DMS53 treated with DMSO at 0.1 percent for 48 hours (cell line): Measurements from ENCODE around the gene FHOD1.

Experiments used
- DNase-seq: peaks from one replicate; lab custom pipeline; 2025; ENCODE audit not compliant: unreplicated experiment; lab: John Stamatoyannopoulos, UW

The FHOD1 gene

GRCh38 chr16:67252609-67253497 lies 5.6 kb upstream of the FHOD1 start:
- no peak for DNase-seq

GRCh38 chr16:67250045-67250327 lies 2.7 kb upstream of the FHOD1 start:
- no peak for DNase-seq

- no peak for DNase-seq
Observed at GRCh38 chr16:67249178-67250044, 2.1 kb upstream of the FHOD1 start.

GRCh38 chr16:67248401-67249177 lies 1.3 kb upstream of the FHOD1 start, which contains the start of gene SLC9A5:
Gene SLC9A5, plus strand, starts transcription at chr16:67248979. Its CDS starts 36 bp downstream, at chr16:67249015.
- DNase-seq: no peak

GRCh38 chr16:67248073-67248400 lies 756 bp upstream of the FHOD1 start:
- no peak for DNase-seq

GRCh38 chr16:67246756-67247191 lies 507 bp downstream of the FHOD1 start:
- DNase-seq: peak; percentile 81

- peak; percentile 53 for DNase-seq
Observed at GRCh38 chr16:67246081-67246755, 1.1 kb downstream of the FHOD1 start.

- DNase-seq: no peak
Observed at GRCh38 chr16:67245674-67246080, 1.6 kb downstream of the FHOD1 start.

GRCh38 chr16:67245186-67245585 lies 2.1 kb downstream of the FHOD1 start:
- no peak for DNase-seq

GRCh38 chr16:67244387-67245185 lies 2.7 kb downstream of the FHOD1 start:
- peak; percentile 4 for DNase-seq

GRCh38 chr16:67243481-67243880 lies 3.8 kb downstream of the FHOD1 start:
- DNase-seq: no peak

- no peak for DNase-seq
Observed at GRCh38 chr16:67242138-67242730, 5.0 kb downstream of the FHOD1 start.

- DNase-seq: no peak
Observed at GRCh38 chr16:67241008-67241900, 6.0 kb downstream of the FHOD1 start.

GRCh38 chr16:67240506-67240905 lies 6.8 kb downstream of the FHOD1 start:
- no peak for DNase-seq

GRCh38 chr16:67238806-67239470 lies 8.3 kb downstream of the FHOD1 start:
- DNase-seq: no peak

GRCh38 chr16:67238278-67238575 lies 9.1 kb downstream of the FHOD1 start:
- DNase-seq: no peak

GRCh38 chr16:67237396-67238277 lies 9.6 kb downstream of the FHOD1 start:
- no peak for DNase-seq
